ENCODE measurements around the gene KRTAP10-11. TPM values are rescaled to one million over a fixed set of nuclear protein-coding genes. Genes with fewer than 3 reads are reported as not detected.

KRTAP10-11 gene
- total RNA-seq, 1 donor from 2014 or later = not detected

GRCh38 chr21:44692798-44693512, 46.7 kb downstream of the KRTAP10-11 start:
- ATAC-seq = no peak
- no peak for DNase-seq (ENCODE audit: low spot score)

GRCh38 chr21:44694776-44695175, 48.6 kb downstream of the KRTAP10-11 start:
- ATAC-seq (no peak), DNase-seq (ENCODE audit: low spot score) (no peak)

- no peak for DNase-seq (ENCODE audit: low spot score)
Observed at GRCh38 chr21:44695184-44695583, 49.0 kb downstream of the KRTAP10-11 start.

GRCh38 chr21:44695641-44696040, 49.4 kb downstream of the KRTAP10-11 start:
- ATAC-seq (no peak), DNase-seq (ENCODE audit: low spot score) (no peak)

More at GRCh38 chr21:44695184-44695583, 49.0 kb downstream of the KRTAP10-11 start:
- no peak for ATAC-seq

GRCh38 chr21:44696572-44696971, 50.4 kb downstream of the KRTAP10-11 start:
- DNase-seq (ENCODE audit: low spot score) = no peak
- ATAC-seq = no peak

Other genes with a start within 250 kb of the KRTAP10-11 start
- gene LRRC3, start 190.9 kb upstream of the KRTAP10-11 start, total RNA-seq = 22.0 TPM
- not detected for gene KRTAP10-1, start 106.2 kb upstream of the KRTAP10-11 start, total RNA-seq
- not detected for gene KRTAP10-2, start 94.9 kb upstream of the KRTAP10-11 start, total RNA-seq
- gene KRTAP10-3, start 87.6 kb upstream of the KRTAP10-11 start, total RNA-seq = not detected
- gene KRTAP10-4, start 72.7 kb upstream of the KRTAP10-11 start, total RNA-seq = not detected
- gene KRTAP10-5, start 65.8 kb upstream of the KRTAP10-11 start, total RNA-seq = not detected
- not detected for gene KRTAP10-6, start 53.9 kb upstream of the KRTAP10-11 start, total RNA-seq
- gene KRTAP10-7, start 45.8 kb upstream of the KRTAP10-11 start, total RNA-seq = not detected
- gene KRTAP10-8, start 34.3 kb upstream of the KRTAP10-11 start, total RNA-seq = not detected
- not detected for gene KRTAP10-9, start 19.3 kb upstream of the KRTAP10-11 start, total RNA-seq
- gene KRTAP10-10, start 9.1 kb upstream of the KRTAP10-11 start, total RNA-seq = not detected
- gene KRTAP12-4, start 8.2 kb downstream of the KRTAP10-11 start, total RNA-seq = not detected
- not detected for gene KRTAP12-3, start 11.5 kb downstream of the KRTAP10-11 start, total RNA-seq
- gene KRTAP12-2, start 20.5 kb downstream of the KRTAP10-11 start, total RNA-seq = not detected
- not detected for gene KRTAP12-1, start 35.7 kb downstream of the KRTAP10-11 start, total RNA-seq
- gene KRTAP10-12, start 50.8 kb downstream of the KRTAP10-11 start, total RNA-seq = not detected
- gene TSPEAR, start 65.2 kb downstream of the KRTAP10-11 start, total RNA-seq = not detected
- 43.4 TPM for gene UBE2G2, start 155.4 kb downstream of the KRTAP10-11 start, total RNA-seq
- gene SUMO3, start 171.6 kb downstream of the KRTAP10-11 start, total RNA-seq = 32.2 TPM
- 73.9 TPM for gene PTTG1IP, start 227.3 kb downstream of the KRTAP10-11 start, total RNA-seq

Measured in left lobe of liver (tissue), 2 donors.